HEK293 (cell line): ENCODE measurements around the gene CRYBA2.

ENCODE experiments used
- CTCF ChIA-PET: fragments of 350-600 bp; formaldehyde crosslinking; extraction: SDS; loops from one replicate; lab custom pipeline; 2021; ENCODE audit warnings: antibody characterized with exemption; lab: Yijun Ruan, JAX
- POLR2A ChIA-PET: fragments of 300-600 bp; formaldehyde crosslinking; extraction: SDS; loops from one replicate; lab custom pipeline; 2020; ENCODE audit warnings: antibody characterized with exemption, inconsistent platforms; lab: Yijun Ruan, JAX
- H3K27ac ChIP-seq: fragments of 200-500 bp; sonication (Bioruptor generic); 2 replicates; pipeline ENCODE4 v1.5.1; 2014; ENCODE audit warnings: low read depth, low read length, control low read depth, inconsistent platforms; ENCODE audit errors: extremely low read depth
- H3K36me3 ChIP-seq, 2 experiments: fragments of 200-500 bp in 1 of 2; sonication (Bioruptor generic) in 1 of 2; 1 replicate in 1 of 2; 2 replicates in 1 of 2; pipeline ENCODE4 v1.5.1; 2014 to 2017; ENCODE audit warnings: inconsistent platforms in 2 of 2, low read length in 2 of 2; ENCODE audit not compliant: control insufficient read depth in 2 of 2, insufficient read depth in 1 of 2
- H3K4me1 ChIP-seq: fragments of 200-500 bp; sonication (Bioruptor generic); 2 replicates; pipeline ENCODE4 v1.5.1; 2014; ENCODE audit warnings: mild to moderate bottlenecking, low read length, inconsistent platforms; ENCODE audit not compliant: control insufficient read depth, insufficient read depth
- H3K4me3 ChIP-seq: 2 replicates; pipeline ENCODE4 v1.5.1; 2011; ENCODE audit warnings: low read depth, mild to moderate bottlenecking, control low read depth, low read length, moderate library complexity
- H3K9me3 ChIP-seq: fragments of 200-500 bp; sonication (Bioruptor generic); 2 replicates; pipeline ENCODE4 v1.5.1; 2014; ENCODE audit warnings: low read depth, low read length, inconsistent platforms; ENCODE audit not compliant: control insufficient read depth, insufficient read depth
- AEBP2 ChIP-seq: fragments of 450-650 bp; formaldehyde crosslinking; IDR thresholded peaks from 2 replicates; pipeline ENCODE4 v1.5.1; 2016; ENCODE audit warnings: missing biosample characterization, missing genetic modification characterization, borderline replicate concordance
- PATZ1 ChIP-seq: fragments of 450-650 bp; formaldehyde crosslinking; IDR thresholded peaks from 2 replicates; pipeline ENCODE4 v1.5.1; 2016; ENCODE audit warnings: missing biosample characterization, missing genetic modification characterization
- ZNF112 ChIP-seq: fragments of 450-650 bp; formaldehyde crosslinking; IDR thresholded peaks from 2 replicates; pipeline ENCODE4 v1.5.0; 2017; ENCODE audit warnings: missing biosample characterization, missing genetic modification characterization
- ZNF155 ChIP-seq: fragments of 450-650 bp; formaldehyde crosslinking; IDR thresholded peaks from 2 replicates; pipeline ENCODE4 v1.5.1; 2016; ENCODE audit warnings: missing biosample characterization, missing genetic modification characterization
- ZNF26 ChIP-seq: fragments of 450-650 bp; formaldehyde crosslinking; IDR thresholded peaks from 2 replicates; pipeline ENCODE4 v1.5.1; 2016; ENCODE audit warnings: missing biosample characterization, missing genetic modification characterization
- ZNF302 ChIP-seq: fragments of 450-650 bp; formaldehyde crosslinking; IDR thresholded peaks from 2 replicates; pipeline ENCODE4 v1.5.1; 2016; ENCODE audit warnings: missing biosample characterization, missing genetic modification characterization, low read depth
- ZNF423 ChIP-seq: fragments of 450-650 bp; formaldehyde crosslinking; IDR thresholded peaks from 2 replicates; pipeline ENCODE4 v1.5.1; 2016; ENCODE audit warnings: missing biosample characterization, missing genetic modification characterization
- ZNF518A ChIP-seq: fragments of 450-650 bp; formaldehyde crosslinking; conservative IDR thresholded peaks from 2 replicates; pipeline ENCODE4 v1.5.1; 2016; ENCODE audit warnings: low read depth, missing biosample characterization, missing genetic modification characterization
- ZNF529 ChIP-seq: fragments of 450-650 bp; formaldehyde crosslinking; IDR thresholded peaks from 2 replicates; pipeline ENCODE4 v1.5.1; 2017; ENCODE audit warnings: missing genetic modification characterization, missing biosample characterization; ENCODE audit not compliant: insufficient replicate concordance
- ZNF549 ChIP-seq: fragments of 450-650 bp; IDR thresholded peaks from 2 replicates; pipeline ENCODE4 v1.5.1; 2018; ENCODE audit warnings: missing biosample characterization, missing genetic modification characterization, mild to moderate bottlenecking, inconsistent platforms, moderate library complexity
- ZNF571 ChIP-seq: fragments of 450-650 bp; formaldehyde crosslinking; IDR thresholded peaks from 2 replicates; pipeline ENCODE4 v1.5.0; 2017; ENCODE audit warnings: missing biosample characterization, missing genetic modification characterization
- ZNF600 ChIP-seq: fragments of 450-650 bp; formaldehyde crosslinking; IDR thresholded peaks from 2 replicates; pipeline ENCODE4 v1.5.1; 2016; ENCODE audit warnings: missing biosample characterization, missing genetic modification characterization
- ZNF658 ChIP-seq: fragments of 450-650 bp; formaldehyde crosslinking; IDR thresholded peaks from 2 replicates; pipeline ENCODE4; 2016; ENCODE audit warnings: missing biosample characterization, missing genetic modification characterization
- ZNF692 ChIP-seq: fragments of 450-650 bp; formaldehyde crosslinking; IDR thresholded peaks from 2 replicates; pipeline ENCODE4 v1.5.1; 2016; ENCODE audit warnings: missing biosample characterization, missing genetic modification characterization
- ZNF701 ChIP-seq: fragments of 450-650 bp; formaldehyde crosslinking; IDR thresholded peaks from 2 replicates; pipeline ENCODE4 v1.5.1; 2016; ENCODE audit warnings: missing biosample characterization, missing genetic modification characterization
- ZNF704 ChIP-seq: fragments of 450-650 bp; formaldehyde crosslinking; IDR thresholded peaks from 2 replicates; pipeline ENCODE4 v1.5.1; 2016; ENCODE audit warnings: missing biosample characterization, missing genetic modification characterization
- ZNF76 ChIP-seq: fragments of 450-650 bp; formaldehyde crosslinking; IDR thresholded peaks from 2 replicates; pipeline ENCODE4; 2016; ENCODE audit warnings: low read depth, missing biosample characterization, missing genetic modification characterization, borderline replicate concordance
- ZNF837 ChIP-seq: fragments of 450-650 bp; formaldehyde crosslinking; IDR thresholded peaks from 2 replicates; pipeline ENCODE4 v1.5.1; 2016; ENCODE audit warnings: missing biosample characterization, missing genetic modification characterization
- ZSCAN30 ChIP-seq: fragments of 450-650 bp; IDR thresholded peaks from 2 replicates; pipeline ENCODE4 v1.5.1; 2018; ENCODE audit warnings: missing biosample characterization, mild to moderate bottlenecking, missing genetic modification characterization, moderate library complexity

The CRYBA2 gene

GRCh38 chr2:218990052-218990451 is 3.2 kb downstream of the CRYBA2 start:
- Histone ChIP-seq H3K4me1 (no peaks in the 10 kb centered on the region; the same call in 1 of the 2 replicates), H3K4me3 (no peak overlapping the region), H3K9me3 (no peaks in the 10 kb centered on the region), H3K27ac (no peak overlapping the region)
- CTCF ChIA-PET = interaction anchor here (0.6 to 1.2 kb wide), 4 partner anchors 10 to 139 kb away, joined by 3 to 11 read pairs (median 4); no protein-coding TSS in a partner anchor
- TF ChIP-seq ZNF423 (tag by site-specific recombination) (no peak), ZNF155 (tag by site-specific recombination) (no peak), ZNF549 (tag by site-specific recombination) (no peak), ZNF837 (tag by site-specific recombination) (no peak), ZNF112 (tag by site-specific recombination) (no peak), ZNF302 (tag by site-specific recombination) (no peak), ZNF26 (tag by site-specific recombination) (no peak), ZNF518A (tag by site-specific recombination) (no peak), ZNF704 (no peak), ZNF529 (no peak), ZNF571 (tag by site-specific recombination) (no peak), ZNF76 (tag by site-specific recombination) (no peak), PATZ1 (tag by site-specific recombination) (no peak), ZNF600 (tag by site-specific recombination) (no peak), ZNF692 (tag by site-specific recombination) (no peak), ZSCAN30 (no peak), ZNF701 (tag by site-specific recombination) (no peak), AEBP2 (tag by site-specific recombination) (no peak), ZNF658 (tag by site-specific recombination) (no peak)
- TF ChIP-seq, all 188 proteins: peak for 0
- POLR2A ChIA-PET = no interaction called here
- H3K36me3 ChIP-seq = no peaks in the 10 kb centered on the region
